Activated T-helper 2 cell treated with anti-CD3 and anti-CD28 coated beads, Interferon-gamma antibody, Interleukin-2, Interleukin-4, amounts not matched to agents 10 μg/mL and 5 μg/mL and 100 μg/mL, durations not matched to agents 14 hours and 24 hours and 36 hours (primary cell): ENCODE measurements around the gene CMSS1. TPM values are rescaled to one million over a fixed set of nuclear protein-coding genes. Genes with fewer than 3 reads are reported as not detected.
A peak's percentile ranks its signal among the peaks of the same experiment; 100 is the strongest.

Source experiments
- DNase-seq: peaks from one replicate; pipeline ENCODE4 v3.0.0; 2021; ENCODE audit warnings: low spot score
- H3K27ac Mint-ChIP-seq: one replicate; pipeline ENCODE4 v1.8.0; 2021; ENCODE audit warnings: mixed read lengths
- H3K27me3 Mint-ChIP-seq: one replicate; pipeline ENCODE4 v1.8.0; 2021; ENCODE audit warnings: low read depth, mixed read lengths
- H3K36me3 Mint-ChIP-seq: one replicate; pipeline ENCODE4 v1.8.0; 2021; ENCODE audit warnings: low read depth, mixed read lengths
- H3K4me1 Mint-ChIP-seq: one replicate; pipeline ENCODE4 v1.8.0; 2021; ENCODE audit warnings: low read depth, mixed read lengths
- H3K4me3 Mint-ChIP-seq: one replicate; pipeline ENCODE4 v1.8.0; 2021; ENCODE audit warnings: low read depth, mild to moderate bottlenecking, moderate library complexity, mixed read lengths
- H3K9me3 Mint-ChIP-seq: one replicate; pipeline ENCODE4 v1.8.0; 2021; ENCODE audit warnings: mixed read lengths
- intact Hi-C: fragments of 100-400 bp; cut with micrococcal nuclease; formaldehyde crosslinking; loops from one replicate; pipeline ENCODE4 v1.15.1; 2023
- total RNA-seq: library from RNA; stranded (reverse); gene quantifications from 2 replicates; pipeline ENCODE4 v1.2.3, GENCODE V29; 2022

Gene CMSS1
- total RNA-seq, 1 donor from 2014 or later, result 138 TPM

GRCh38 chr3:99789011-99789721 is 28.5 kb upstream of the CMSS1 start:
- H3K27me3 Mint-ChIP-seq, result peaks cover 38% of the 10 kb centered on the region
- DNase-seq, result no peak
- H3K4me1 Mint-ChIP-seq, result no peaks in the 10 kb centered on the region
- H3K4me3 Mint-ChIP-seq, result no peak overlapping the region
- intact Hi-C loops, result no loop called here
- H3K27ac Mint-ChIP-seq, result no peak overlapping the region
- no peaks in the 10 kb centered on the region for H3K9me3 Mint-ChIP-seq
- no peaks in the 10 kb centered on the region for H3K36me3 Mint-ChIP-seq

- no peaks in the 10 kb centered on the region for H3K36me3 Mint-ChIP-seq
- H3K9me3 Mint-ChIP-seq, result no peaks in the 10 kb centered on the region
- no peaks in the 10 kb centered on the region for H3K4me1 Mint-ChIP-seq
- peaks cover 18% of the 10 kb centered on the region for H3K27me3 Mint-ChIP-seq
- no peak for DNase-seq
- no peak overlapping the region for H3K4me3 Mint-ChIP-seq
- no peak overlapping the region for H3K27ac Mint-ChIP-seq
- intact Hi-C loops, result no loop called here
Observed at GRCh38 chr3:99794485-99794884, 23.2 kb upstream of the CMSS1 start.

- Mint-ChIP-seq H3K36me3 (no peaks in the 10 kb centered on the region), H3K9me3 (no peaks in the 10 kb centered on the region)
Observed at GRCh38 chr3:99795573-99795972, 22.1 kb upstream of the CMSS1 start.

GRCh38 chr3:99799422-99799821 is 18.2 kb upstream of the CMSS1 start:
- Mint-ChIP-seq H3K27me3 (peaks cover 2% of the 10 kb centered on the region), H3K9me3 (peaks cover 4% of the 10 kb centered on the region), H3K4me3 (no peak overlapping the region), H3K27ac (no peak overlapping the region), H3K36me3 (no peaks in the 10 kb centered on the region), H3K4me1 (no peaks in the 10 kb centered on the region)
- intact Hi-C loops, result no loop called here
- no peak for DNase-seq

More at GRCh38 chr3:99795573-99795972, 22.1 kb upstream of the CMSS1 start:
- no peak for DNase-seq
- no peak overlapping the region for H3K4me3 Mint-ChIP-seq
- H3K27me3 Mint-ChIP-seq, result peaks cover 13% of the 10 kb centered on the region
- no peaks in the 10 kb centered on the region for H3K4me1 Mint-ChIP-seq
- intact Hi-C loops, result no loop called here
- H3K27ac Mint-ChIP-seq, result no peak overlapping the region

GRCh38 chr3:99803297-99803696 is 14.4 kb upstream of the CMSS1 start:
- Mint-ChIP-seq H3K36me3 (peaks cover 6% of the 10 kb centered on the region), H3K27ac (no peak overlapping the region), H3K27me3 (no peaks in the 10 kb centered on the region), H3K4me3 (no peak overlapping the region), H3K9me3 (peaks cover 16% of the 10 kb centered on the region), H3K4me1 (no peaks in the 10 kb centered on the region)
- no peak for DNase-seq
- intact Hi-C loops, result no loop called here

- intact Hi-C loops, result no loop called here
- no peak for DNase-seq
- H3K27me3 Mint-ChIP-seq, result no peaks in the 10 kb centered on the region
- H3K4me3 Mint-ChIP-seq, result no peak overlapping the region
- H3K4me1 Mint-ChIP-seq, result no peaks in the 10 kb centered on the region
- peaks cover 6% of the 10 kb centered on the region for H3K36me3 Mint-ChIP-seq
- peaks cover 16% of the 10 kb centered on the region for H3K9me3 Mint-ChIP-seq
- no peak overlapping the region for H3K27ac Mint-ChIP-seq
Observed at GRCh38 chr3:99805160-99805559, 12.5 kb upstream of the CMSS1 start.

GRCh38 chr3:99808163-99808794 is 9.4 kb upstream of the CMSS1 start:
- H3K27ac Mint-ChIP-seq, result no peak overlapping the region
- intact Hi-C loops, result no loop called here
- H3K9me3 Mint-ChIP-seq, result peaks cover 16% of the 10 kb centered on the region
- no peak for DNase-seq
- no peaks in the 10 kb centered on the region for H3K4me1 Mint-ChIP-seq
- H3K4me3 Mint-ChIP-seq, result no peak overlapping the region
- H3K27me3 Mint-ChIP-seq, result peaks cover 8% of the 10 kb centered on the region
- peaks cover 6% of the 10 kb centered on the region for H3K36me3 Mint-ChIP-seq

- H3K4me3 Mint-ChIP-seq, result no peak overlapping the region
- H3K27me3 Mint-ChIP-seq, result peaks cover 8% of the 10 kb centered on the region
- no peak for DNase-seq
- intact Hi-C loops, result no loop called here
- no peaks in the 10 kb centered on the region for H3K4me1 Mint-ChIP-seq
- no peak overlapping the region for H3K27ac Mint-ChIP-seq
- peaks cover 6% of the 10 kb centered on the region for H3K36me3 Mint-ChIP-seq
- peaks cover 10% of the 10 kb centered on the region for H3K9me3 Mint-ChIP-seq
Observed at GRCh38 chr3:99809565-99809964, 8.1 kb upstream of the CMSS1 start.

- Mint-ChIP-seq H3K36me3 (peaks cover 5% of the 10 kb centered on the region), H3K27ac (no peak overlapping the region), H3K4me3 (no peak overlapping the region), H3K9me3 (peaks cover 6% of the 10 kb centered on the region), H3K27me3 (peaks cover 8% of the 10 kb centered on the region), H3K4me1 (peaks cover under 1% of the 10 kb centered on the region)
- no peak for DNase-seq
- intact Hi-C loops, result no loop called here
Observed at GRCh38 chr3:99810403-99810802, 7.3 kb upstream of the CMSS1 start.

- Mint-ChIP-seq H3K36me3 (peaks cover 19% of the 10 kb centered on the region), H3K9me3 (no peaks in the 10 kb centered on the region), H3K4me3 (peak overlapping the region; percentile 95), H3K27me3 (peaks cover 4% of the 10 kb centered on the region), H3K27ac (peak overlapping the region; percentile 96), H3K4me1 (peaks cover 40% of the 10 kb centered on the region)
- no peak for DNase-seq
- intact Hi-C loops, result loop anchor here (1.0 to 5.0 kb wide), 3 partner anchors 8 to 895 kb away; partner anchors contain the start of gene TBC1D23
Observed at GRCh38 chr3:99817047-99817436, 620 bp upstream of the CMSS1 start.

GRCh38 chr3:99818818-99819217 is 1.2 kb downstream of the CMSS1 start:
- Mint-ChIP-seq H3K27ac (peak overlapping the region; percentile 96), H3K27me3 (no peaks in the 10 kb centered on the region), H3K4me3 (peak overlapping the region; percentile 95), H3K36me3 (peaks cover 24% of the 10 kb centered on the region), H3K4me1 (peaks cover 49% of the 10 kb centered on the region), H3K9me3 (no peaks in the 10 kb centered on the region)
- intact Hi-C loops, result loop anchor here (1.0 to 5.0 kb wide), 3 partner anchors 271 to 893 kb away; partner anchors contain the start of genes LNP1 and TOMM70
- DNase-seq, result no peak

- Mint-ChIP-seq H3K36me3 (peaks cover 27% of the 10 kb centered on the region), H3K4me3 (peak overlapping the region; percentile 9), H3K27me3 (no peaks in the 10 kb centered on the region), H3K9me3 (no peaks in the 10 kb centered on the region), H3K4me1 (peaks cover 42% of the 10 kb centered on the region), H3K27ac (peak overlapping the region; percentile 73)
- no peak for DNase-seq
- intact Hi-C loops, result loop anchor here (2.0 kb wide), 1 partner anchor 49 kb away; no protein-coding TSS in a partner anchor
Observed at GRCh38 chr3:99823723-99824711, 6.4 kb downstream of the CMSS1 start.
